Ishikawa (cell line): Measurements from ENCODE around the gene ZRANB1.

ENCODE experiments used
- CEBPB ChIP-seq: IDR thresholded peaks from 2 replicates; pipeline ENCODE4 v1.6.1; 2012
- CREB1 ChIP-seq: IDR thresholded peaks from 2 replicates; pipeline ENCODE4 v1.6.1; 2012; ENCODE audit warnings: low read depth
- EGR1 ChIP-seq: IDR thresholded peaks from 2 replicates; pipeline ENCODE4 v1.6.1; 2012
- EP300 ChIP-seq: IDR thresholded peaks from 2 replicates; pipeline ENCODE4 v1.6.1; 2012; ENCODE audit warnings: borderline replicate concordance
- FOXM1 ChIP-seq: IDR thresholded peaks from 2 replicates; pipeline ENCODE4 v1.6.1; 2012; ENCODE audit warnings: low read depth, borderline replicate concordance
- MAX ChIP-seq: IDR thresholded peaks from 2 replicates; pipeline ENCODE4 v1.6.1; 2012
- NFIC ChIP-seq: IDR thresholded peaks from 2 replicates; pipeline ENCODE4 v1.6.1; 2012
- RAD21 ChIP-seq: IDR thresholded peaks from 2 replicates; pipeline ENCODE4 v1.6.1; 2012; ENCODE audit warnings: low read depth
- REST ChIP-seq: IDR thresholded peaks from 2 replicates; pipeline ENCODE4 v1.6.1; 2012; ENCODE audit warnings: low read depth, mild to moderate bottlenecking
- TAF1 ChIP-seq: IDR thresholded peaks from 2 replicates; pipeline ENCODE4 v1.6.1; 2012; ENCODE audit warnings: low read depth, mild to moderate bottlenecking
- TCF12 ChIP-seq: IDR thresholded peaks from 2 replicates; pipeline ENCODE4 v1.6.1; 2012; ENCODE audit warnings: low read depth
- TEAD4 ChIP-seq: IDR thresholded peaks from 2 replicates; pipeline ENCODE4 v1.6.1; 2012
- YY1 ChIP-seq: IDR thresholded peaks from 2 replicates; pipeline ENCODE4 v1.6.1; 2012; ENCODE audit warnings: low read depth
- ZBTB7A ChIP-seq: IDR thresholded peaks from 2 replicates; pipeline ENCODE4 v1.6.1; 2012; ENCODE audit warnings: low read depth
- TF ChIP-seq, protein P1 (sequence below): IDR thresholded peaks from 2 replicates; pipeline ENCODE4 v1.6.1; 2012

The ZRANB1 gene

DNA sequence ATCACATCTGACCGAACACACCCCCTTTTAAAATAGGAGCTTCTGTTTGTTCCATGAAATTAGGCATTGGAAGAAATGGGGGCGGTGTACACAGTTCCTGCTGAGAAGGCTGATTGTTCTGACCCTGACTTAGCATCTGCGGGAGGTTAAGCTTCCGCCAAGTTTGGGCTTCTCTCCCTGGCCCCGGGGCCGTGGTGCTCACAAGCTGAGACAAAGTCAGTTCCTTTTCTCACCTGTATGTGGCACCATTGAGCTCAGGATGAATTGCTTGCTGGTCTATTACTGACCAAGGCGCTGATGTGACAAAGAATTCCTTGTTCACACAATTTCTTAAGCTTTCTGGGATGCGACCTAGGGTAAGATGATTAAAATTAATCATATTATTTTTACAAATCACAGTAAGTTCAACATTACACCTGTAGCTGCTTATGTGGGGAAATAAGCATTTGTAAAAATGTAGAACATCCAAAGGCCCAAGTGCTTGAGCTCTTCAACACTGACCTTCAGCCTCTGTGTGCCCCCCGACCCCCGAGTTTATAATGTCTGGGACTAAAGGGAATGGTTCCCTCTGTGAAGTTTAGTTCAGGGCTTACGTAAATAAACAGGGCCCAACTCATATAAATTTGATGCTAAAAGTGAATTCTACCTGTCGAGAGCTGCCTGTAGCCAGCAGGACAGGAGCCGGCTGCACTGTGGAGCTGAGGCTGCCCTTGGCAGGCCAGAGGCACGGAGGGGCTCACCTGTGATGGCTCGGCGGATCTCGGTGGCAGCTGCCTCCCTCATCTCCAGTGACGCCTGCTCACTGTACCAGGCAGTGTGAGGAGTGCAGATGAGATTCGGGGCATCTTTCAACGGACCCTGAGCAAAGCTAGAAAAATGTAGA, 50.8 kb downstream of the ZRANB1 start:
- TF ChIP-seq, protein P1, sequence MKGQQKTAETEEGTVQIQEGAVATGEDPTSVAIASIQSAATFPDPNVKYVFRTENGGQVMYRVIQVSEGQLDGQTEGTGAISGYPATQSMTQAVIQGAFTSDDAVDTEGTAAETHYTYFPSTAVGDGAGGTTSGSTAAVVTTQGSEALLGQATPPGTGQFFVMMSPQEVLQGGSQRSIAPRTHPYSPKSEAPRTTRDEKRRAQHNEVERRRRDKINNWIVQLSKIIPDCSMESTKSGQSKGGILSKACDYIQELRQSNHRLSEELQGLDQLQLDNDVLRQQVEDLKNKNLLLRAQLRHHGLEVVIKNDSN = no peak
- TF ChIP-seq RAD21 (peak; percentile 68), FOXM1 (0 out of 2 replicates have a peak, but pooled peaks have one; percentile 23), EP300 (0 out of 2 replicates have a peak, but pooled peaks have one; percentile 31), CEBPB (no peak), NFIC (peak; percentile 53), EGR1 (no peak), REST (no peak)

GRCh38 chr10:124993345-124993708, 51.4 kb downstream of the ZRANB1 start:
- TF ChIP-seq YY1 (no peak), CEBPB (no peak)

- TF ChIP-seq TEAD4 = no peak
- no peak for TF ChIP-seq EGR1
- no peak for TF ChIP-seq NFIC
- TF ChIP-seq REST = no peak
- no peak for TF ChIP-seq ZBTB7A
- TF ChIP-seq TAF1 = no peak
- TF ChIP-seq, protein P1 = no peak
- TF ChIP-seq TCF12 = no peak
- TF ChIP-seq CREB1 = no peak
- no peak for TF ChIP-seq CEBPB
- TF ChIP-seq RAD21 = no peak
- no peak for TF ChIP-seq EP300
- TF ChIP-seq YY1 = no peak
- TF ChIP-seq FOXM1 = no peak
- TF ChIP-seq MAX = no peak
These were observed 52.0 kb downstream of the ZRANB1 start for GRCh38 chr10:124993736-124994451.

DNA sequence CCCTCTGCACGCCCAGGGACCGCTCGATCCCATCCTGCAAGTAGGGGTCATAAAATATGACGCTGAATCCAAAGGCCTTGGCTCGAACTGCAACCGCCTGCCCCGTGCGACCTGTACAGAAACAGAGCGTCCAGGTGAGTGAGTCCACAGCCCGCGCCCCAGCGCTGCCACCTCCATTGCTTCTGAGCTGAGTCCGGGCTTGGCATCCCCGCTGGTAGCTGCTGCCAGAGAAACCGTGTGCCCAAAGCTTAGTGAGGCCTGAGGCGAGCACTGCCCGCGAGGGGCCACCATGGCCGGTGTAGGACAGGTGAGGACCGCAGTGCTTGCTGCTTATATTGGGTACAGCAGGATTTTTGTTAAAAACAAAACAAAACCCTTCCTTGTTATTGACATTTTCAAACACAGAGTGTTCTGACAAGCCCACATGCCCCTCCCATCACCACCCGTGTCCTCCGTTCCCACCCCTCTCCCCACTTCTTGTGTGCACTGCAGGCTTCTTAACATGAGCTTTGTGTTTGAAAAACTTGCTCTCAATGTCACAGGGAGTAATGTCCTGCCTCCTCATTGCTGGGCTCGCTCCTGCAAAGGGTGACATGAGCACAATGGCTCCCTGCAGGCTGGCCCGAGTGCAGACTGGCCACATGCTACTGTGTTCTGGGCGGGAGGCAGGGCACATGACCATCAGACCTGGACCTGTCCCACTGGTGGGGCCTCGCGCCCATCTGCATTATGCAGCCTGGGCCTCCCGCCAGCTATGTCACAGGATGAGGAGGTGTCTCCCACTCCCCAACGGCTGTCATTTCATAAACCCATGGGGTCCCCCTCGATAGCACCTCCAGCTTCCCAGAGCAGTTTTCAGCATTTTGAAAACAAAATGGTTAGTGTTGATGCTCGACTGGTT, 52.9 kb downstream of the ZRANB1 start:
- no peak for TF ChIP-seq CEBPB
- TF ChIP-seq, protein P1 = 0 out of 2 replicates have a peak, but pooled peaks have one; percentile 13
- no peak for TF ChIP-seq EP300

GRCh38 chr10:124995605-124996004, 53.7 kb downstream of the ZRANB1 start:
- TF ChIP-seq CREB1 = no peak
- no peak for TF ChIP-seq REST
- no peak for TF ChIP-seq NFIC
- TF ChIP-seq YY1 = no peak
- TF ChIP-seq ZBTB7A = no peak
- no peak for TF ChIP-seq TAF1
- TF ChIP-seq CEBPB = no peak
- no peak for TF ChIP-seq EGR1
- TF ChIP-seq FOXM1 = no peak
- no peak for TF ChIP-seq EP300
- TF ChIP-seq, protein P1 = no peak
- TF ChIP-seq RAD21 = no peak
- TF ChIP-seq TEAD4 = no peak
- TF ChIP-seq MAX = no peak
- TF ChIP-seq TCF12 = no peak
